Chondrocyte (in vitro differentiated cells): ENCODE measurements around the gene MKS1. TPM values are rescaled to one million over a fixed set of nuclear protein-coding genes. Genes with fewer than 3 reads are reported as not detected.

ENCODE experiments used
- DNase-seq: peaks from one replicate; pipeline ENCODE4 v3.0.0; 2021; ENCODE audit warnings: mixed read lengths, low spot score
- H3K27ac Mint-ChIP-seq: one replicate; pipeline ENCODE4 v1.8.0; 2021; ENCODE audit warnings: mild to moderate bottlenecking, moderate library complexity, mixed read lengths; ENCODE audit not compliant: unreplicated experiment
- H3K27me3 Mint-ChIP-seq: 2 replicates; pipeline ENCODE4 v1.8.0; 2021; ENCODE audit warnings: low read depth, mixed read lengths
- H3K36me3 Mint-ChIP-seq: 2 replicates; pipeline ENCODE4 v1.8.0; 2021; ENCODE audit warnings: low read depth, mixed read lengths
- H3K4me1 Mint-ChIP-seq: 2 replicates; pipeline ENCODE4 v1.8.0; 2021; ENCODE audit warnings: low read depth, mild to moderate bottlenecking, mixed read lengths
- H3K4me3 Mint-ChIP-seq: one replicate; pipeline ENCODE4 v1.8.0; 2021; ENCODE audit warnings: mild to moderate bottlenecking, moderate library complexity, mixed read lengths; ENCODE audit not compliant: unreplicated experiment
- H3K9me3 Mint-ChIP-seq: 2 replicates; pipeline ENCODE4 v1.8.0; 2021; ENCODE audit warnings: low read depth, mixed read lengths
- CTCF ChIP-seq: fragments of 200-600 bp; sonication (generic); IDR thresholded peaks from 2 replicates; pipeline ENCODE4 v1.5.0; 2021; ENCODE audit warnings: antibody characterized with exemption, mild to moderate bottlenecking, moderate library complexity
- long read RNA-seq: library from polyadenylated mRNA; stranded (forward); transcript quantifications from one replicate; pipeline ENCODE4 v2.0.0, GENCODE V29; 2021
- total RNA-seq: library from RNA; stranded (reverse); gene quantifications from 3 replicates; pipeline ENCODE4 v1.2.1, GENCODE V29; 2021

MKS1 gene
- 11.5 to 16.9 TPM (median 16.2 TPM) in 3 replicates for total RNA-seq
- long read RNA-seq, transcript MKS1-202 (18 exons, 2,397 nt), result major isoform, 13 of 23 reads
- long read RNA-seq, partial matches to known transcripts, result 2 of 23 reads
- long read RNA-seq, other reads (novel, unspliced or antisense), result 7 of 23 reads

- no peaks in the 10 kb centered on the region for H3K36me3 Mint-ChIP-seq
- peak within 1 kb of the TSS; percentile 91 for H3K27ac Mint-ChIP-seq
- peak; percentile 97 for DNase-seq
- H3K4me1 Mint-ChIP-seq, result peaks cover 11% of the 10 kb centered on the region
- H3K4me3 Mint-ChIP-seq, result peak within 1 kb of the TSS; percentile 77
- H3K27me3 Mint-ChIP-seq, result no peaks in the 10 kb centered on the region
- TF ChIP-seq CTCF, result peak; percentile 76
- H3K9me3 Mint-ChIP-seq, result no peaks in the 10 kb centered on the region
Measured at GRCh38 chr17:58219007-58219788, at the start of gene MKS1. Gene MKS1, minus strand, starts transcription at chr17:58219255. Its CDS starts 25 bp downstream, at chr17:58219230.

- peak; percentile 43 for DNase-seq
- TF ChIP-seq CTCF, result no peak
- H3K9me3 Mint-ChIP-seq, result no peaks in the 10 kb centered on the region
- no peaks in the 10 kb centered on the region for H3K4me1 Mint-ChIP-seq
- H3K4me3 Mint-ChIP-seq, result no peak overlapping the region
- H3K27ac Mint-ChIP-seq, result no peak overlapping the region
- H3K36me3 Mint-ChIP-seq, result no peaks in the 10 kb centered on the region
- H3K27me3 Mint-ChIP-seq, result peaks cover 33% of the 10 kb centered on the region
Measured at GRCh38 chr17:58268326-58268725, 49.3 kb upstream of the MKS1 start.

- peak; percentile 81 for DNase-seq
- no peak for TF ChIP-seq CTCF
- peaks cover 35% of the 10 kb centered on the region for H3K27me3 Mint-ChIP-seq
- H3K27ac Mint-ChIP-seq, result no peak overlapping the region
- H3K4me1 Mint-ChIP-seq, result no peaks in the 10 kb centered on the region
- no peak overlapping the region for H3K4me3 Mint-ChIP-seq
- H3K9me3 Mint-ChIP-seq, result no peaks in the 10 kb centered on the region
- no peaks in the 10 kb centered on the region for H3K36me3 Mint-ChIP-seq
Measured at GRCh38 chr17:58267347-58268324, 48.6 kb upstream of the MKS1 start.

GRCh38 chr17:58265902-58266875 lies 47.1 kb upstream of the MKS1 start:
- H3K27ac Mint-ChIP-seq, result no peak overlapping the region
- peaks cover under 1% of the 10 kb centered on the region for H3K9me3 Mint-ChIP-seq
- H3K4me3 Mint-ChIP-seq, result no peak overlapping the region
- H3K4me1 Mint-ChIP-seq, result no peaks in the 10 kb centered on the region
- TF ChIP-seq CTCF, result no peak
- peak; percentile 30 for DNase-seq
- peaks cover 43% of the 10 kb centered on the region for H3K27me3 Mint-ChIP-seq
- no peaks in the 10 kb centered on the region for H3K36me3 Mint-ChIP-seq
